ENCODE data around the gene MEIS2. TPM values are rescaled to one million over a fixed set of nuclear protein-coding genes. Genes with fewer than 3 reads are reported as not detected.

The MEIS2 gene
- total RNA-seq, 1 donor from 2014 or later, result 20.7 TPM

DNA sequence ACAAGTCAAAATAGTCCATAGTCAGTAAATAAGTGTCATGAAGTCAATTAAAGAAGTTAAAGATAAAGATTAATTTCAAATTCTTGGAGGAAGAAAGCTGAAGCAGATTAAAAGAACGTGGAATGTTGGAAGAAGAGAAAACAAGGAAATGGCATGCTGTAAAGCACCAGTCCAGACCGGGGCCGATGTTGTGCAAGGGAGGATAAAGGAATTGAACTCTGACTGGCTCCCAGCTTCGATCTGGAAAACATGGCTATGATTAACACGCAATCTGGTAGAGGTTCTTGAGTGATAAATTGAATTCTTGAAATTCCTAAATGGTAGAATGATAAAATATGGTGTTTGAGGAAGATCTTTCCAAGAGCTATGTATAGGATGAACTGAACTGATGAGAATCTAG lies 194.4 kb downstream of the MEIS2 start:
- no peaks in the 10 kb centered on the region for H3K4me1 ChIP-seq
- TF ChIP-seq, protein P1, sequence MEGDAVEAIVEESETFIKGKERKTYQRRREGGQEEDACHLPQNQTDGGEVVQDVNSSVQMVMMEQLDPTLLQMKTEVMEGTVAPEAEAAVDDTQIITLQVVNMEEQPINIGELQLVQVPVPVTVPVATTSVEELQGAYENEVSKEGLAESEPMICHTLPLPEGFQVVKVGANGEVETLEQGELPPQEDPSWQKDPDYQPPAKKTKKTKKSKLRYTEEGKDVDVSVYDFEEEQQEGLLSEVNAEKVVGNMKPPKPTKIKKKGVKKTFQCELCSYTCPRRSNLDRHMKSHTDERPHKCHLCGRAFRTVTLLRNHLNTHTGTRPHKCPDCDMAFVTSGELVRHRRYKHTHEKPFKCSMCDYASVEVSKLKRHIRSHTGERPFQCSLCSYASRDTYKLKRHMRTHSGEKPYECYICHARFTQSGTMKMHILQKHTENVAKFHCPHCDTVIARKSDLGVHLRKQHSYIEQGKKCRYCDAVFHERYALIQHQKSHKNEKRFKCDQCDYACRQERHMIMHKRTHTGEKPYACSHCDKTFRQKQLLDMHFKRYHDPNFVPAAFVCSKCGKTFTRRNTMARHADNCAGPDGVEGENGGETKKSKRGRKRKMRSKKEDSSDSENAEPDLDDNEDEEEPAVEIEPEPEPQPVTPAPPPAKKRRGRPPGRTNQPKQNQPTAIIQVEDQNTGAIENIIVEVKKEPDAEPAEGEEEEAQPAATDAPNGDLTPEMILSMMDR (IDR thresholded peaks at IDR 0.05), result no peak
- H3K27ac ChIP-seq, result no peak overlapping the region
- no peak overlapping the region for H3K4me3 ChIP-seq
- no peak for ATAC-seq
- H3K36me3 ChIP-seq, result no peaks in the 10 kb centered on the region
- H3K9me3 ChIP-seq, result no peaks in the 10 kb centered on the region
- H3K27me3 ChIP-seq (ENCODE audit: low read depth), result no peaks in the 10 kb centered on the region
- DNase-seq, result no peak
- intact Hi-C loops (cut with DNase I), result no loop called here

DNA sequence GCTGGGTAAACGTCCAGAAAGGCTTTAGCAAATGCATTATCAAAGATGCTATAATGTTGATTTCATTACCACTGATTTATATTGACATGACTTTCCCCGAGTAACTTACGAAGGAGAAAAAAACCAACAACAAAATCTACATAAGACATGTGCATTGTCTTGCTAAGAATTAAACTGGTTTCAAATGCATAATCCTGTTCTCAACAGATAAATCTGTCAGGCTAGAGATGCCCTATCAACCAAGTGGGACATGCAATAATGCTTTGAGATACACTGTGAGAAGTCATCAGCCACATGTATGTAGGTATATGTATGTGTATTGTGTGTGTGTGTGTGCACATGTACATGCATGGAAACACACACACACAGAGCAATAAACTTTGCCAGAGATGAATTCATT lies 195.6 kb downstream of the MEIS2 start:
- intact Hi-C loops (cut with DNase I), result no loop called here
- ATAC-seq, result no peak

DNA sequence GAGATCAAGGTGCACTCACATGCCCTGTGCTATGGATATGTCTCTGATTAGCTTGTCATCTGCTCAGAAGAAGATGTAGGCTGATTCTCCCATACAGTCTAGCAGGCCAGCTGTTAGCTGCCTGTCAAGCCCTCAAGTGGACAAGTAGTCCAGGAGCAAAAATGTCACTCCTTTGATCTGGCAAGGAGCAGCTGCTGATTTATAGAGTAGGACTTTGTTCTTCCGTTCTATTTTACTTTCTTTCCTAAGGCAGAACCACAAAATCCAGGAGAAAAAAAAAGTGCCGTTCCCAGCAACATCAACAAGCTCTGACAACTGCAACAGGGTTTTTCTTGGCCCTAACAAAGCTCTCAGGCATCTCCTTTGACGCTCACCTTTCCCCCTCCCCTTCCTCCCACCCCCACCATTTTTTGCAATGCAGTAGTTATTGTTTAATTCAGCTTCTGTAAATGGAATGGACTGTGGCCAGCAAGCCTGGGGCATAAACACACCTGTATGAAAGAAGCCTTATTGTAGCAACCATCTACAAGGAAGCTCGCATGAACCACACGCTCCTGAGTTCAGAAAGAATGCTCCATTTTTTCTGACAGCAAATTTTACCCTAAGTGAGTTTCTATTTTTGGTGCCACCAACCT lies 196.3 kb downstream of the MEIS2 start:
- TF ChIP-seq, protein P1 (IDR thresholded peaks at IDR 0.05), result no peak
- Histone ChIP-seq H3K9me3 (no peaks in the 10 kb centered on the region), H3K27me3 (ENCODE audit: low read depth) (no peaks in the 10 kb centered on the region), H3K36me3 (no peaks in the 10 kb centered on the region), H3K4me3 (no peak overlapping the region), H3K27ac (no peak overlapping the region), H3K4me1 (no peaks in the 10 kb centered on the region)
- DNase-seq (no peak), ATAC-seq (no peak)
- intact Hi-C loops (cut with DNase I), result no loop called here

More for the DNA sequence above, 195.6 kb downstream of the MEIS2 start:
- H3K36me3 ChIP-seq, result no peaks in the 10 kb centered on the region
- H3K4me3 ChIP-seq, result no peak overlapping the region
- DNase-seq, result no peak
- no peak overlapping the region for H3K27ac ChIP-seq
- no peaks in the 10 kb centered on the region for H3K4me1 ChIP-seq
- TF ChIP-seq, protein P1 (IDR thresholded peaks at IDR 0.05), result no peak
- no peaks in the 10 kb centered on the region for H3K27me3 ChIP-seq (ENCODE audit: low read depth)
- H3K9me3 ChIP-seq, result no peaks in the 10 kb centered on the region

DNA sequence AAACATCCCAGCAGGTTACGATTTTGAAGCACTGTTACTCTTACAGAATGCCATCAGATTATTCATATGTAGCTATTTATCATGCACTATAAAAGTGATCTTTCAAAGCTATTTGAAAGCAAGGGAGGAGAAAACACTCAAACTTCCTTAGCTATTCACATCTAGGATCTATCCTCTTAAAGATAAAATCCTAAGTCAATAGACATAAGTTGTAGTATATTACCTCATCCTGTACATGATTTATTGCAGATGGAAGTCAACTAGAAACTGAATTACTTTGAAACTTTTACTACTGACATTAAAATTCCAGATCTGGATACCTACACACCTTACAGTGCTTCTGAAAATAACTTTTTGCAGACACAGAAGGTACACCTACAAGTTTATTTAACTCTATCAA lies 197.2 kb downstream of the MEIS2 start:
- no peak overlapping the region for H3K27ac ChIP-seq
- ATAC-seq, result no peak
- no peak overlapping the region for H3K4me3 ChIP-seq
- TF ChIP-seq, protein P1 (IDR thresholded peaks at IDR 0.05), result no peak
- intact Hi-C loops (cut with DNase I), result no loop called here
- no peaks in the 10 kb centered on the region for H3K27me3 ChIP-seq (ENCODE audit: low read depth)
- H3K9me3 ChIP-seq, result no peaks in the 10 kb centered on the region
- no peaks in the 10 kb centered on the region for H3K4me1 ChIP-seq
- no peak for DNase-seq
- no peaks in the 10 kb centered on the region for H3K36me3 ChIP-seq

DNA sequence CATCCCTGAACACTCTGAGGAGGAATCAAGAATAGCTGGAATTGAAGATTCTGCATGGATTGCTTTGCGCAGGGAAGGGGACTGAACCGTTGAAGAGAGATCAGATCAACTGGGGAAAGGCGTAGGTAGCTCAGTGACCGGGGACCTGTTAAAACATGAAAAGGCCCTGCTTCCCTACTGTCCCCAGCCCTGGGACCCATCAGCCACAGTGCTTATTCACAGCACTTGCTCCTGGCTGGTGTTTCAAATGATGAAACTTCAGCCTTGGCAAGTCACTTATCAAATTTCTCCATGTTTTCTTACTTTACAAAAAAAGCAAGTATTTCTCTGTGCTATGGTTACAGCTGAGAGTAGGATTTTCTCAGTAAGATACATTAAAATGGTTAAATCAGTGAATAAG lies 199.3 kb downstream of the MEIS2 start:
- TF ChIP-seq, protein P1 (IDR thresholded peaks at IDR 0.05), result no peak
- ATAC-seq (no peak), DNase-seq (no peak)
- intact Hi-C loops (cut with DNase I), result no loop called here
- H3K9me3 ChIP-seq, result no peaks in the 10 kb centered on the region
- no peak overlapping the region for H3K4me3 ChIP-seq
- no peaks in the 10 kb centered on the region for H3K27me3 ChIP-seq (ENCODE audit: low read depth)
- H3K27ac ChIP-seq, result no peak overlapping the region
- H3K4me1 ChIP-seq, result no peaks in the 10 kb centered on the region
- H3K36me3 ChIP-seq, result no peaks in the 10 kb centered on the region
